ENCODE data around the gene CENPE. TPM values are rescaled to one million over a fixed set of nuclear protein-coding genes. Genes with fewer than 3 reads are reported as not detected.

The CENPE gene
- total RNA-seq, 6 donors from 2014 or later: 1.0 to 4.2 (median 1.6) TPM

- Histone ChIP-seq H3K4me1 (peaks cover 7 to 19% (median 16%) of the 10 kb centered on the region in 4 donors), H3K9me3 (no peaks in the 10 kb centered on the region), H3K4me3 (no peak overlapping the region), H3K36me3 (no peaks in the 10 kb centered on the region), H3K27ac (no peak overlapping the region), H3K27me3 (no peaks in the 10 kb centered on the region)
- 71 to 74% methylated on average over 5 of the region's 5 CpGs for WGBS, 2 donors
- DNase-seq: no peak
- no peak for ATAC-seq (ENCODE audit: low FRiP score in 2 of 2)
- TF ChIP-seq POLR2A (IDR thresholded peaks at IDR 0.05): no peak
- TF ChIP-seq EP300 (IDR thresholded peaks at IDR 0.05): no peak
- TF ChIP-seq POLR2AphosphoS5 (IDR thresholded peaks at IDR 0.05): no peak
- no peak for TF ChIP-seq CTCF (IDR thresholded peaks at IDR 0.05)
Measured at GRCh38 chr4:103100691-103101090, 97.5 kb downstream of the CENPE start.

GRCh38 chr4:103099691-103100392 lies 98.3 kb downstream of the CENPE start, which contains the start of gene BDH2:
Gene BDH2, minus strand, starts transcription at chr4:103099834. Its CDS starts 3,580 bp downstream, at chr4:103096254.
- ATAC-seq (ENCODE audit: low FRiP score in 2 of 2) (peak; percentile 97 to 98), DNase-seq (peak in 1 of 2 donors; percentile 71)
- peaks cover 7 to 19% (median 16%) of the 10 kb centered on the region in 4 donors for H3K4me1 ChIP-seq
- peak within 1 kb of the TSS; percentile 42 to 83 (median 70) for H3K27ac ChIP-seq
- H3K4me3 ChIP-seq: peak within 1 kb of the TSS; percentile 16 to 55 (median 43)
- H3K27me3 ChIP-seq: no peaks in the 10 kb centered on the region
- WGBS, 2 donors: 10% methylated on average over 11 of the region's 11 CpGs
- no peaks in the 10 kb centered on the region for H3K36me3 ChIP-seq
- no peak for TF ChIP-seq EP300 (IDR thresholded peaks at IDR 0.05)
- TF ChIP-seq CTCF (IDR thresholded peaks at IDR 0.05): peak; percentile 70 to 92 (median 84)
- TF ChIP-seq POLR2A (IDR thresholded peaks at IDR 0.05): peak in 1 of 4 donors; percentile 56
- peak in 1 of 2 donors; percentile 23 for TF ChIP-seq POLR2AphosphoS5 (IDR thresholded peaks at IDR 0.05)
- no peaks in the 10 kb centered on the region for H3K9me3 ChIP-seq

GRCh38 chr4:103098756-103099440 lies 99.2 kb downstream of the CENPE start:
- Histone ChIP-seq H3K27ac (peak overlapping the region; percentile 42 to 83 (median 70)), H3K4me3 (peak overlapping the region in 3 of 4 donors; percentile 36 to 55 (median 50)), H3K9me3 (no peaks in the 10 kb centered on the region), H3K36me3 (no peaks in the 10 kb centered on the region), H3K27me3 (no peaks in the 10 kb centered on the region), H3K4me1 (peaks cover 7 to 19% (median 16%) of the 10 kb centered on the region in 4 donors)
- ATAC-seq (ENCODE audit: low FRiP score in 2 of 2) (peak in 1 of 2 donors; percentile 51), DNase-seq (no peak)
- 24 to 25% methylated on average over 4 of the region's 4 CpGs for WGBS, 2 donors
- TF ChIP-seq POLR2A (IDR thresholded peaks at IDR 0.05): no peak
- TF ChIP-seq CTCF (IDR thresholded peaks at IDR 0.05): no peak

- peaks cover 7 to 19% (median 16%) of the 10 kb centered on the region in 4 donors for H3K4me1 ChIP-seq
- WGBS, 2 donors: 69 to 76% methylated on average over 10 of the region's 10 CpGs
- DNase-seq (no peak), ATAC-seq (ENCODE audit: low FRiP score in 2 of 2) (no peak)
- peak overlapping the region in 2 of 4 donors; percentile 50 to 55 for H3K4me3 ChIP-seq
- peak overlapping the region in 1 of 4 donors; percentile 83 for H3K27ac ChIP-seq
- no peaks in the 10 kb centered on the region for H3K9me3 ChIP-seq
- no peak for TF ChIP-seq CTCF (IDR thresholded peaks at IDR 0.05)
- TF ChIP-seq POLR2A (IDR thresholded peaks at IDR 0.05): no peak
- TF ChIP-seq EP300 (IDR thresholded peaks at IDR 0.05): no peak
- TF ChIP-seq POLR2AphosphoS5 (IDR thresholded peaks at IDR 0.05): no peak
- no peaks in the 10 kb centered on the region for H3K27me3 ChIP-seq
- no peaks in the 10 kb centered on the region for H3K36me3 ChIP-seq
Measured at GRCh38 chr4:103098341-103098740, 99.8 kb downstream of the CENPE start.
